HG02571 (cell line): ENCODE measurements around the gene IFITM5.

ENCODE experiments used
- ATAC-seq: cut with Tn5 transposase; IDR thresholded peaks from one replicate; pipeline ENCODE4 v1.9.1; 2021; ENCODE audit warnings: mild to moderate bottlenecking, moderate library complexity; ENCODE audit not compliant: unreplicated experiment

IFITM5 gene

DNA sequence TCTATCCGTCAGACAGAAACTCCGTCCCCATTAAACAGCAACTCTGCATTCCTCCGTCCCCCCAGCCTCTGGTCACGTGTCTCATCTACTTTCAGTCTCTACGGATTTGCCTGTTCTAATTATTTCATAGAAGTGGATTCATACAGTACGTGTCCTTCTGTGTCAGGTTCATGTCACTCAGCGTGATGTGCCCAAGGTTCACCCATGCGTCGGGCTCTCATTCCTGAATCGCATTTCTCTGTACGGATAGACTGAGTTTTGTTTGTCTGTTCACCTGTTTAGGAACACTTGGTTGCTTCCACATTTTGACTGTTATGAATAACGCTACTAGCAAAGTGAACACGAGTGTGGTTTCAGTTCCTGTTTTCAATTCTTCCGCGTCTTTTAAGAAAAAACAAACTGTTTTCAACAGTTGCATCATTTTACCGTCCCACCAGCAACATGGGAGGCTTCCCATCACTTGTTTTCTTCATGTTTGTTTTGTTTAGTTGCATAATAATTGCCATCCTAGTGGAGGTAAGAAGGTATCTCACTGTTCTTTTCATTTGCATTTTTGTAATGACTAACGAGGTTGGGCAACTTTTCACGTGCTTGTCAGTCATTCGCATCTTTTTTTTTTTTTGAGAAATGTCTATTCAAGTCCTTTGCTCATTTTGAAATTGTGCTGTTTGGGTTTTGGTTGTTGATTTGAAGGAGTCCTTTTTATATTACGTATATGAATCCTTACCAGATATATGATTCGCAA is 30.0 kb downstream of the IFITM5 start:
- peak; percentile 65 for ATAC-seq

DNA sequence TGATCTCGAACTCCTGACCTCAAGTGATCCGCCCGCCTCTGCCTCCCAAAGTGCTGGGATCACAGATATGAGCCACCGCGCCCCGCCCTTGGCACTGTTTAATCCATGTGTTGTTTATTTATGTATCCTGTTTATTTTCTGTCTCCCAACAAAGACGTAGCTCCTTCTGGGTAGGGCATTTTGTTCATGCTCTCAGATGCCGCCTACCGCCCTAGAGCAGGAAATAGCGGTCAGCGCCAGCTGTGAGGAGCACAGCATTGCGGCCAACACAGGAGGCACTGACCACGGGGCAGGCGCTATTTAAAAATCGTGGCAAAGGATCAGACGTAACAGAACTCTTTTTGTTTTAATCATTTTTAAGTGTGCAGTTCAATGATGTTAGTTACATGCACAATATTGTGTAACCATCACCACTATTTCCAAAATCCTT is 30.6 kb downstream of the IFITM5 start:
- ATAC-seq: peak; percentile 43

DNA sequence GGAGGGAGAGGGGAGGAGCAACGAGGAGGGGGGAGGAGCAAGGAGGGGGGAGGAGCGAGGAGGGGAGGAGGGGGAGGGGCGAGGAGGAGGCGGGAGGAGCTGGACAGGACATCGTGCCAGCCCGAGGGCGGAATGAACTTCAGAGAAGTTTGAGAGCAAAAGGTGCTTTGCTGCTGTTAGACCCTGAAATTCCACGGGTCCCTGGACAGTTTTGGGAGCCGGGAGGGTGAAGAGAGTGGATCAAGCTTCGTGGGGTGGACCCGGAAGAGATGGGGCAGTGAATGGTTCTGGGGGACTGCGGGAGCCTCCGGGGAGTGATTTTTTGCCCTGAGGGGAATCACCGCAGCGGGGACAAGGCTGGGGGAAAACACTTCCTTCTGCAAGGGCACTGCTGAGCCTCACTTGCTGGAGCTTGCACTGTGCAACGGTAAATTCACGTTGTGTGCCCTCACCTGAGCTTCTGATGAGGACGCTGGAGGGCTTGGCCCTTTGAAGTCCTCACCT is 31.8 kb downstream of the IFITM5 start:
- no peak for ATAC-seq

DNA sequence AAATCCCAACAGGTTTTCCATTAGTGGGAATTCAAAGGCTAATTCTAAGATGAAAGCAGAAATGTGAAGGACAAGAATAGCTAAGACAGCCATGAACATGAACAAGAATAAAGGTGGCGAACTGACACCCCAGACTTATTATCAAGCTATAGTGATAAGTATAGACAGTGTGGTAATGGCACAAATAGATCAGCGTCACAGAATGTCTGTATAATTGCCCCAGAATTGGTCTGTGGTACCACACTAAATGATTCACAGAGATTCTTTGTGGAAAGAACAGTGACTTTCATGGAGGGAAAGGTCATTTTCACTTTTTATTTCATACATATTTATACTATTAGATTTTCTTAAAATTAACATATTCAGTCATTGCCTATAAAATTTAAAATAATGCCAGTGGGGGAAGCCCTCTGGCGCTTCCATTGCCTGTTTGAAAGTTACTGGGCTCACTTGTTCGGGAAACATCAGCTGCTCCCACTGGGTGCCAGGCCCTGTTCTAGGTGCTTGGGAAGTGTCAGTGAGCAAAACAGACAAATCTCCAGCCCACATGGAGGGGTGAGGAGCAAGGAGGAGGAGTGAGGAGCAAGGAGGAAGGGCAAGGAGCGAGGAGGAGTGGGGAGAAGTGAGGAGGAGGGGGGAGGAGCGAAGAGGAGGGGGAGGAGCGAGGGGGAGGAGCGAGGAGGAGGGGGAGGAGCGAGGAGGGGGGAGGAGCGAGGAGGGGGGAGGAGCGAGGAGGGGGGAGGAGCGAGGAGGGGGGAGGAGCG is 32.5 kb downstream of the IFITM5 start:
- no peak for ATAC-seq

DNA sequence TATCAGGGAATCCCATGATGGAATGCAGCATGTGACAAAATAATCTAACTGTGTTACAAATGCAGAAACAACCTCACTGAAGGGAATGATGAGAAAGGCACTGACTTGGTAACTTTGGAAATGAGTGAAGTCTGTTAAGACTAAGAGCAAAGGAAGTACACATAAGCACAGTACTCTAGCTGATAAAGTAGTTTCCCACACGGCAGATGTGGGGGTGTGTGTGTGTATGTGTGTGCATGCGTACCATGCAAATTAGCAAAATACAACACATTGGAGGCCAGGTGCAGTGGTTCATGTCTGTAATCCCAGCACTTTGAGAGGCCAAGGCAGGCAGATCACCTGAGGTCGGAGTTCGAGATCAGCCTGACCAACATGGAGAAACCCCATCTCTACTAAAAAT is 37.7 kb downstream of the IFITM5 start:
- no peak for ATAC-seq

DNA sequence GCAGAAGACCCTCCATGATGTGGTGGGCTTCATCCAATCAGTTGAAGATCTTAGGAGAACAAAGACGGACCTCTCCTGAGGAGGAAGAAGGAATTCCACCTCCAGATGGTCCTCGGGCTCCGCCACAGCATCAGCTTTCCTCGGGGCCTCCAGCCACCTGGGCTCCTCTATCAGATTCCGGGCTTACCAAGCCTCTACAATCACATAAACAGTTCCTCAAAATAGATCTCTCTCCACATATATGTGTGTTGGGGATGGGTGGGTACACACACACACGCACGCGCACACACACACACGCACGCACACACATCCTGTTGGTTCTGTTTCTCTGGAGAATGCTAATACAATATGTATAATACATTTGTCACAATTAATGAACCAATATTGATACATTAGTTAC is 39.9 kb downstream of the IFITM5 start:
- ATAC-seq: no peak

DNA sequence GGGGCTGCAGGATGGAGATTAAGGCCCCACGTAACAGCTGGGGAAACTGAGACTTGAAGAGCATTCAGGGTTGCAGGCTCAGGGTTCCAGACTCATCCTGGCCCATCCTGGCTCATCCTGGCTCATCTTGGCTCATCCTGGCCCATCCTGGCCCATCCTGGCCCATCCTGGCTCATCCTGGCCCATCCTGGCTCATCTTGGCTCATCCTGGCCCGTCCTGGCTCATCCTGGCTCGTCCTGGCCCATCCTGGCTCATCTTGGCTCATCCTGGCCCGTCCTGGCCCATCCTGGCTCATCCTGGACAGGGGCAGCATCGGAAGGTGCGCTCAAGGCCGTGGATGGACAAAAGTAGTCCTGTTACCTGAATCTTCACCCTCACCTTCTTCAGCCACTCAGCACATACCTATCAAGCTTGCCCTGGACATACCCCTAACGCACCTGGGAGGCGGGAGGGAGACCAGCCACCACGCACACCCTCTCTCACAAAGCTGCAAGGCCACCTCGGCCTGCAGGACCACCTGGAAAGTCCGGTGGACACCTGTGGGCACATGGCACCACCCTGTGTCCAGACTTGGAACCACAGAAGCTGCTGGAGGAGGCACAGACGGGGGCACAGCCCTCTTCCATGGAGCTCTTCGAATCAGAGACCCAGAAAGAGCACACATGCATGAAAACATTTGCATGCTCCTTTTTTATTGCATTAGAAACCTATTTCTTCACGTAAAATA is 41.4 kb downstream of the IFITM5 start:
- no peak for ATAC-seq

DNA sequence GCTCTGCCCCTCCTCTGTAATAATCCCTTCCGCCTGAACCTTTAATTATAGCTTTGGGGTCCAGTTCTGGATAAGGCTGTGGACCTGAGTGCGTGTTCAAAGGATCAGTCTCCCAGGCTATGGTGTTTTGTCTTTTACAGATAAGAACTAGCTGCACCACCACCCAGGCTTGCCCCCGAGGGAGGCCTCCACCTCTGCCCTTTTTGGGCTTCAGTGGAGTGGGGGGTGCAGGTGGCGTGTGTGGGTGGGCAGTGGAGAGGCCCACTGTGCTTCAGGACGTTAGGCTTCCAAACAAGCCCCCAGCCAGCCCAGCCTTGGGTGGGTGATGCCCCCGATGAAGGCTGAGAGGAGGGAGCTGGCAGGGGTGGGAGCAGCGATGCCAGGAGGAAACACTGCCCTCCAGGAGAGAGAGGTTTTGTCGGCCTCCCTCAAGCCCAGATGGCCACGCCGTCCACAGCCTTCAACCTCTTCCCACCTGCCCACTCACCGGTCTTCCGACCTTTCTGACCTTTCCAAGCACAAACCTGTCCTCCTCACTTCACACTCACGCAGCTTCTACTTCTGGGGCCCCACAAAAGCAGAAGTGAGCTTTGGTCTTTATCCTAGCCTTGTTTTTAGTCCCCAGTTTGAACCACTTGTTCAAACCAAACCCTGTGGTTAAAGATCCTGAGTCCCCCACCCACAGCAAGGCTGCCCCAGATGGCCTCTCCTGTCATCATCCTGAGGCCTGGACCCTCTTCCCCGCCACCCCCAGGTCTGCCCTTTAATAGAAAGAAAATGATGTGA is 42.2 kb downstream of the IFITM5 start:
- ATAC-seq: no peak

DNA sequence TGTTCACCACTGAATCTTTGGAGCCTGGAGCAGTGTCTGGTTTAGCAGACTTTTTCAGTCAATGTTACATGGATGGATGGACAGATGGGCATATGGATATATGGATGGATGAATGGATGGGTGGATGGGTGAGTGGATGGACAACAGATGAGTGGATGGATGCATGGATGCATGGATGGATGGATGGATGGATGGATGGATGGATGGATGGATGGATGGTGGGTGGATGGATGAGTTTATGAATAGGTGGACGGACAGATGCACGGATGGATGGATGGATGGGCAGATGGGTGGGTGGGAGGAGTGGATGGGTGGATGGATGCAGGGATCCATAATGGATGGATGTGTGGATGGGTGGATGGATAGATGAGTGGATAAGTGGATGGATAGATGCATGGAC is 43.5 kb downstream of the IFITM5 start:
- no peak for ATAC-seq

DNA sequence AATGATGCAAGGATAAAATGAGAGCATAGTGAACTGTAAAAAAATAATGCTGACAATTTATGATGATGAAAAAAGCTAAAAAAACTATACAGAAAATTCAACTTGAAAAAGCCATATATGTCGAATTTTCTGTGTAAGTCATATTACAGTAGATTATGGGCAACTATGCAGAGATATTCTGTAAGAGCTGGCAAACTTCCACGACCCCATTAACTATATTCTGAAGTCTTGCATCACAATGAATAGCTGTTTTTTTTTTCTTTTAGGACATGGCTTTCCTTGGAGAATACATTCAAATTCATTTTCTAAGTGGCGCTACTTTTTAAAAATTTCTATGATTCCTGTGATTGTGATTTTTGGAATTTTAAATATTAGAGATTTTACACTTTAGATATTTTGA is 44.1 kb downstream of the IFITM5 start:
- no peak for ATAC-seq

DNA sequence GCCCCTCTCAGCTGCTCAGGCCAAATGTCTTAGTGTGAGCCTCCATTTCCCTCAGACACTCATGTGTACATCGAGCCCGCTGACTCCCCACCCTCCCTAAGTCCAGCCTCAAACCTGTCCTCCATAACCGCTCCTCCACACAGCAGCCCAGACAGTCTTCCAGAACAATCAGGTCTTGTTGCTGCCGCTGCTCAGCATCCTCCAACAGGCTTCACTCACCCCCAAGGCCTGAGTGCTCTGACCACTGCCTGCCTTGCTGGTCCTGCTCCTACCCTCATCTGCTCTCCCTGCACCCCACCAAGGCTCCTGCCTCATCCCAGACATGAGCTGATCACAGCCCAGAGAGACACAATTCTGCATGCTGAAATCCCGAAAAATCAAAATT is 45.4 kb downstream of the IFITM5 start:
- ATAC-seq: no peak

DNA sequence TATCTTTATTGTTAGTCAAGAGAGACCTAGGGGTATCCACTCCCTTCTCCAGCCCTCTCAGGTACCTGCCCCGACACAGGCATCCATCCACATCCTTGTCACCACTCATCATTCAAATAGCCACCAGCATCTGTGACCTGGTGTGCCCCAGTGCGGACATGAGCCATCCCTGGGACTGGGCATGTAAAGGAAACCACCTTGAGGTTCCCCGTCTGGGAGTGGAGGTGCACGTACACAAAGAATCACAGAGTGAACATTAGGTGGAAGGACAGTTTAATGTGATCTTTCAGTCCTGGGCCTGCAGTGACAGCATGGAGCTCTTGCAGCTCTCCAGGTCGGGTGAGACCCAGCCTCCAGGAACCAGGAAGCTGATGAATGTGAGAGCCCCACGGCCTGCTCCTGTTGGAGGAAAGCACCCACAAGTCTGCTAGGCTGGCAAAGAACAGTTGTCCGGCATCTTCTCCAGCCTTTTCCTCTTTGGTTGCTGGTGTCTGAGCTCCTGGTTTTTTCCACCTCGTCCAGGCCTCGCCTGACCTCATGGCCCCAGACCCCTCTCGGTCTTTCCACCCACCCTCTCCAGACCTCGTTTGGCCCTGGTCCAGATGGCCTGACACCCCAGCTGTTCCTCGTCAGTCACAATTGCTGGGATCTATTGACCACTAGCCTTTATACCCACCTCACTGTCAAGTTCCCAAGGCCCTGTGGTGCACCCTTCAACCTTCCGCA is 46.0 kb downstream of the IFITM5 start:
- no peak for ATAC-seq

DNA sequence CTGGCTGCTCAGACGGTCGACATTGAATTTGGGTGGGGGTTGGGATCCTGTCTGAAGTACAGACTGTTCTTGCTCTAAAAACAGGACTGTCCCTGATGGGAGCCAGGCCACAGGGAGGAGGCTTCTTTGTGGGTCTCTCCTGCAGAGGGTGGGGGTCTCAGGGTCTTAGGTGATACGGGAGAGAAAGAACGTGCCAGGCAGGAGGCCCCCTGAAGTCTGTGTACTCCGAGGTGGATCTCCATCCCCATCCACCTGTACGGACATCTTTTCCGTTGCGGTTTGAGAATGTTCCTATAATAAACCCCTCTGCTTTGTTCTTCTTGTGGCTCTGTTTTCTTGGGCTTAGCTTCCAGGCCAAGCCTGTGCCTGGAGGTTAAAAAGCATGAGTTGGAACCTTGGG is 46.7 kb downstream of the IFITM5 start:
- no peak for ATAC-seq

DNA sequence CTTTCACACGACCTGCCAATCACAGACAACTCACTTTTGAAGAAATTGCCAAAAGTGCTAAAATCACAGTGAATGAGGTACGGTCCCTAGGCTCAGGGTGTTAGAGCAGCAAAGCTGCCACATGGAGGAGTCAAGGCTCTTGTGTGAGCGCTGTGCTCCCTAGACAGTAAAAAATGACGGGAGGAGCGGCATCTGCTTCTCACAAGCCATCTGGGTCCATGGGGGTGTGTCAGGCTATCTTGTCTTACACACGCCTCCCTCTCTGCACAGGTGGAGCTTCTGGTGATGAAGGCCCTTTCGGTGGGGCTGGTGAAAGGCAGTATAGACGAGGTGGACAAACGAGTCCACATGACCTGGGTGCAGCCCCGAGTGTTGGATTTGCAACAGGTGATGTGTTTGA is 47.8 kb downstream of the IFITM5 start:
- ATAC-seq: no peak

DNA sequence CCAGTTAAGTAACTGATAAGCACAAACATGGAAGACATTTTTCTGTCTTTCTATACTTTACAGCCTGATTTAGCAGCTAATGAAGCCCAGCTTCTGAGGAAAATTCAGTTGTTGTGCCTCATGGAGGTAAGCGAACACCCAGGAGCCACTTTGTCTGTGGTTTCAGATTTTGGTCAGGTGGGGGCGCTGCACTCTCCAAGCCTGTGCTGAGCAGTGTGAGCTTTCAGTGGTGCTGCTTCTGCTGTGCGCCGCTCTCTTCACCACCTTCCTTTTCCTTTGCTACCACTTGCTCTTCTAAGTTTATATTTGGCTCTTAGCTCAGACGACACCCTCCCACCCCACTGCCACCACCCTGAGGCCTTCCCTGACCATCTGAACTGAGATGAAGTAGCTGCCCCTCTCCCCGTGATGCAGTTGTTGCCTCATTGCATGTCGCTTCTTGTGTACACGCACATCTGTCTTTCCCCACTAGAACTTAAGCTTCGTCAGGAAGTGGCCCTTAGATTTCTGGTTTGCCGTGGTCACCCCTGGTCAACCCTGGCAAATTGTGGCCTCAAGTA is 48.5 kb downstream of the IFITM5 start:
- ATAC-seq: no peak

DNA sequence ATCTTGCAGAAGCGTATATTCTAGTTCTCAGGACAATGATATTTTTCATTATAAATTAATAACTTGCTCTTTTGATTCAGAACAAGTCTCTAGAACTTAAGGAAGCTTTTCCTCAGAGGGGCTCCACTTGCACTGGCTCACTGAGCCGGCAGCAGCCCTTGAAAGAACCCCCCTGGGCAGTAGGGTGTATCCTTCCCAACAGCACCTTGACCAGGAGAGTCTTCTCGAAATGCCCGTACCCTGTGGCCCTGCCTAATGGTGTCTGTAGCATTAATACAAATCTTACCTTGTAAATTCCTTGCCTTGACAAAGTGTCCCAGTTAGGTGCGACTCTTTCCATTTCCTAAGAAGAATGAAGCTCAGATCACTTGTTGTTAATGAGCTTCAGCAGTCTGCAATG is 49.1 kb downstream of the IFITM5 start:
- ATAC-seq: no peak

DNA sequence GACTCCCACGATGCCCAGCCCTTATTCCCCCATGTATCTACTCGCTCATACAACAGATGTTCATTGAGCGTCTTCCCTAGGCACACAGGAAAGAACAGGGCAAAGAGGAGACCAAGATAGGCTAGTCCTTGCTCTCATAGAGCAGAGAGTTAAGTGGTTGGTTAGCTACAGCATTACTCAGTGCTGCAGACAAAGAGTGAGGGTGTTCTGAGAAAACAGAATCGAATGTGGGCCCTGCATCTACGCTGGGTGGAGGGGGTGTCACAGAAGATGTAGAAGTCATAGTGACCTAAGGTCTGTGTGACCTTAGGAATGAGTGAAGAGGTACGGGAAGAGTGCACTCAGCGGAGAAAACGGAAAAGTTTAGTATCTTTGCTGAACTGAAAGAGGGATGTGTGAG is 50.3 kb downstream of the IFITM5 start:
- ATAC-seq: no peak
